Kidney epithelial cell (primary cell): ENCODE data around the gene SLC2A10. TPM values are rescaled to one million over a fixed set of nuclear protein-coding genes. Genes with fewer than 3 reads are reported as not detected.

Source experiments
- DNase-seq: peaks from one replicate; pipeline ENCODE4 v3.0.0-alpha.2; 2010; ENCODE audit warnings: low read depth
- H3K27me3 ChIP-seq: 2 replicates; pipeline ENCODE4 v1.6.0; 2011; ENCODE audit warnings: low read length; ENCODE audit not compliant: control insufficient read depth, insufficient read depth
- H3K36me3 ChIP-seq: 2 replicates; pipeline ENCODE4 v1.5.1; 2011; ENCODE audit warnings: low read length; ENCODE audit not compliant: control insufficient read depth, insufficient read depth
- H3K4me3 ChIP-seq: 2 replicates; pipeline ENCODE4 v1.5.1; 2011; ENCODE audit warnings: low read depth, mild to moderate bottlenecking, control low read depth, low read length
- total RNA-seq: library from RNA; depleted of rRNA; stranded (reverse); fragments of >200 nt; gene quantifications from 2 replicates; pipeline ENCODE4 v1.2.3, GENCODE V29; 2015
- TF ChIP-seq, protein P1 (sequence below): IDR thresholded peaks from 2 replicates; pipeline ENCODE4 v1.5.1; 2011; ENCODE audit warnings: mild to moderate bottlenecking, moderate library complexity, low read length, control low read depth, inconsistent platforms; ENCODE audit not compliant: insufficient read depth, poor library complexity, severe bottlenecking

SLC2A10 gene
- total RNA-seq, 1 donor from 2014 or later: 11.9 TPM

DNA sequence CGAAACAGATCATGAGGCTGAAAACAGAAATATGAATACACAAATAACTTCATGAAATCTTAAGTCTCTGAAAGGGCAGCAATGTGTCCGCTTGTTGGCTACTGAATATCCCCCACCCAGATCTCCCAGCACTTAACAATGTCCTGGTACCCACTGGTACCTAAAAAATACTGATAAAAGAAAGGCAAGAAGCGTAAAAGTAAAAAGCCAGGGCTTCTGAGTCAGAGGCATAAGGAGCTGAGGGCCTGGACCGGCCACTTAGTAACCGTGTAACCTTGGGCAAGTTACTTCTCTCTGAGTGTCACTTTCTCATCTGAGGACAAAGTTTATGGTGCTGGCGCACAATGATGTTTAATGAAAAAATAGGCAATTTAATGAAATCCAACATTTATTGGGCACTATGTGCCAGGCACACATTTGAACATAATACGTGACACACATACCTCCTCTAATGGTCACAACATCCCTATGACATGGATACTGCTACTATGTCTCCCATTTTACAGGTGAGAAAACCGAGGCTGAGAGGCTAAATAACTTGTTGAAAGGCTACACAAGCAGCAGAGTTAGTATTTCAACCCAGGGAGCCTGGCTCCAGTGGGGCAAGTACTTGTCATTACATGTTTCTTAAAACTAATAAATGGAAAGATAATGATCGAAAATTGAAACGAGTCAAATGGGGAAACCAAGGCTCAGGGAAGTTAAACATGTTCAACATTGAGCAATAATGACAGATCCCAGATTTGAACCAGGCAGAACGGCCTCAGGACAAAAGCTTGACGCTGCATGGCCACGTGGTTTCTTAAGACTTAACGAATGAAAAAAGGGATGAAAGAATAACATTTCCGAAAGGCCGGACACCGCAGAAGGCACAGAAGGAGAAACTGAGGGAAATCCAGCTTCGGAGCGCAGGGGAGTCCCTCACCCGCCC, 21.0 kb upstream of the SLC2A10 start:
- Histone ChIP-seq H3K4me3 (peak overlapping the region; percentile 92), H3K27me3 (no peaks in the 10 kb centered on the region), H3K36me3 (no peaks in the 10 kb centered on the region)
- TF ChIP-seq, protein P1, sequence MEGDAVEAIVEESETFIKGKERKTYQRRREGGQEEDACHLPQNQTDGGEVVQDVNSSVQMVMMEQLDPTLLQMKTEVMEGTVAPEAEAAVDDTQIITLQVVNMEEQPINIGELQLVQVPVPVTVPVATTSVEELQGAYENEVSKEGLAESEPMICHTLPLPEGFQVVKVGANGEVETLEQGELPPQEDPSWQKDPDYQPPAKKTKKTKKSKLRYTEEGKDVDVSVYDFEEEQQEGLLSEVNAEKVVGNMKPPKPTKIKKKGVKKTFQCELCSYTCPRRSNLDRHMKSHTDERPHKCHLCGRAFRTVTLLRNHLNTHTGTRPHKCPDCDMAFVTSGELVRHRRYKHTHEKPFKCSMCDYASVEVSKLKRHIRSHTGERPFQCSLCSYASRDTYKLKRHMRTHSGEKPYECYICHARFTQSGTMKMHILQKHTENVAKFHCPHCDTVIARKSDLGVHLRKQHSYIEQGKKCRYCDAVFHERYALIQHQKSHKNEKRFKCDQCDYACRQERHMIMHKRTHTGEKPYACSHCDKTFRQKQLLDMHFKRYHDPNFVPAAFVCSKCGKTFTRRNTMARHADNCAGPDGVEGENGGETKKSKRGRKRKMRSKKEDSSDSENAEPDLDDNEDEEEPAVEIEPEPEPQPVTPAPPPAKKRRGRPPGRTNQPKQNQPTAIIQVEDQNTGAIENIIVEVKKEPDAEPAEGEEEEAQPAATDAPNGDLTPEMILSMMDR: no peak
- no peak for DNase-seq

DNA sequence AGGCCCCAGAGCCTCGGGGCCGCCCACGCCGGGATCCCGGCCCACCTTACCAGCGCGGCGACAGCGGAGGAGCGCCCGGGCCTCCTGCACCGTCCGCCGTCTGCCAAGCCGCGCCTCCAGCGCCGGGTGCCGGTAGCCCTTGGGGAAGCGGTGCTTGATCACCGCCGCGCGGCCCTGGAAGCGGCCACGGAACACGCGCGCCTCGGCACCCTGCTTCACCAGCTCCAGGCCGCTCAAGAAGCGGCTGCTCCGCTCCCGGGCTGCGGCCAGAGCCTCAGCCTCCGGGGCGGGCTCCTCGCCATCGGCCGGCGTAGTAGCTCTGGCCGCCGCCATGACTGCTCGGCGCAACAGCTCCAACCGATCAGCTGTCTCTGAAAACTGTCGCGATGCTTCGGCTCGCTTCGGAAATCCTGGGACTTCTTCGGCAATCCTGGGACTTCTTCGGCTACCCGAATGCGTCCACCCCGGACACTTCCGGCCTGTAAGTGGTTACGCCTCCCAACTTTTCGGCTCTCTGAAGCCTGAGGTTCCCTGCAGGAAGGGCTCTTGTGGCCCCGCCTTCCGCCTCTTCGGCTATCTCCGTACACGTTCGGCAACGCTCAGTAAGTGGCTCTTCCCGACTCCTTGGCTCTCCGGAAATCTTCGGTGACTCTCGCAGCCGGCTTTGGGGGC, 20.2 kb upstream of the SLC2A10 start, which contains the start of gene TP53RK:
TSS of gene TP53RK (minus strand) at position 363 of the 672 bp plus-strand sequence. CDS start at position 333, 30 bp downstream.
- H3K27me3 ChIP-seq: no peaks in the 10 kb centered on the region

DNA sequence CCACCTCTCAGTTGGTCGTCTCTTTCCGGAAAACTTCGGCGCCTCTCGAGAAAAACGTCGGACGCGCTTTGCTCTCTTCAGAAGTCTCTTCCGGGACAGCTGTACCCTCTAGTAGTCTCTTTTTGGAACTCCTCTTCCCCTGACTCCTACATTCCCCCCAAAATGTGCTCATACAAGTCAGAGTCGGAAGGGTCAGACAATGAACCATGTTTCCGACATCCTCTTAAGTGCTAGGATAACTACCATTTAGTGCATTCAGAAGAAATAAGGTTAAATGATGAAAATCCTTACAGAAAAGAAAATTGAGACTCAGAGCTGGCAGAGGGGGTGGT, 19.7 kb upstream of the SLC2A10 start:
- DNase-seq: no peak
- Histone ChIP-seq H3K27me3 (no peaks in the 10 kb centered on the region), H3K36me3 (no peaks in the 10 kb centered on the region), H3K4me3 (peak overlapping the region; percentile 52)
- TF ChIP-seq, protein P1: no peak

More for the DNA sequence above, 20.2 kb upstream of the SLC2A10 start, which contains the start of gene TP53RK:
- Histone ChIP-seq H3K4me3 (peak within 1 kb of the TSS; percentile 92), H3K36me3 (no peaks in the 10 kb centered on the region)
- TF ChIP-seq, protein P1: peak; percentile 9
- DNase-seq: peak; percentile 100

DNA sequence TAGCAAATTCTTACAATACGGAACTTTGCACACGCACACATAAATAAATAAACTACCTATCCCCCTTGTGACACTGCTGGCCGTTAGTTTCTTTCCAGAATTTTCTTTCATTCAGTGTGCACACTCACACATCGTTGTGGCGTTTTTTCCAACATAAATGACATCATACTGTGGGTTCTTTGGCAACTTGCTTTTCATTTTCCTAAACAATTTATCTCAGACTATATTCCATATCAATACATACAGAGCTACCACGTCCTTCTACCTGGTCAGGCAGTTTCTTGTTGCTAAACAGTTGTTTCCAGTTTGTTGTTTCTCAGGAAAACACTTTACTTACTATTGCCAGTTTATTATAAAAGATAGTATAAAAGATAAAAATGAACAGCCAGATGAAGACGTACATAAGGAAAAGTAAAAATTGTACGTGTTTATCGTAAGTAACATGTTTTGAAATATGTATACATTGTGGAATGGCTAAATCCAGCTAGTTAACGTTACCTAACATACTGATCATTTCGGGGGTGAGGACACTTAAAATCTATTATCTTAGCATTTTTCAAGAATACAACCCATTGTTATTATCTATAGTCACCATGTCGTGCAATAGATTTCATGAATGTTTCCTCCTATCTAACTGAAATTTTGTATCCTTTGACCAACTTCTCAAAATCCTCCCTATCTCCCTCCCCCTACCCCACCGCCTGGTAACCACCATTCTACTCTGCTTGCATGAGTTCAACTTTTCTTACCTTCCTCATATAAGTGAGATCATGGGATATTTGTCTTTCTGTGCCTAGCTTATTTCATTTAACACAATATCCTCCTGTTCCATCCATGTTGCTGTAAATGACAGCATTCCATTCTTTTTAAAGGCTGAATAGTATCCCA, 19.0 kb upstream of the SLC2A10 start:
- Histone ChIP-seq H3K27me3 (no peaks in the 10 kb centered on the region), H3K4me3 (peak overlapping the region; percentile 52)
- TF ChIP-seq, protein P1: no peak

DNA sequence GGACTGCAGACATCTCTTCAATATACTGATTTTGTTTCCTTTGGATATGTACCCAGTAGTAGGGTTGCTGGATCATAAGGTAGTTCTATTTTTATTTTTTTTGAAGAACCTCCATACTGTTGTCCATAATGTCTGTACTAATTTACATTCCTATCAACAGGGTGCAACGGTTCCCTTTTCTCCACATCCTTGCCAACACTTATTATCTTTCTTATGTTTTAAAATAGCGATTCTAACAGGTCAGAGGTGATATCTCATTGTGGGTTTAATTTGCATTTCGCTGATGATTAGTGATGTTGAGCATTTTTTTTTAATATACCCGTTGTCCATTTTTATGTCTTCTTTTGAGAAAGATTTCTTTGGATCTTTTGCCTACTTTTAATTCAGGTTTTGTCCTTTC, 18.3 kb upstream of the SLC2A10 start:
- H3K4me3 ChIP-seq: no peak overlapping the region
- no peak for DNase-seq
- no peaks in the 10 kb centered on the region for H3K27me3 ChIP-seq
- H3K36me3 ChIP-seq: no peaks in the 10 kb centered on the region
- TF ChIP-seq, protein P1: no peak

More for the DNA sequence above, 19.0 kb upstream of the SLC2A10 start:
- H3K36me3 ChIP-seq: no peaks in the 10 kb centered on the region
- DNase-seq: no peak
